GM18502 (cell line): ENCODE results near the gene SLC12A7.

Experiments
- ATAC-seq: cut with Tn5 transposase; IDR thresholded peaks from one replicate; pipeline ENCODE4 v1.9.1; 2021; ENCODE audit warnings: mild to moderate bottlenecking; ENCODE audit not compliant: unreplicated experiment, poor library complexity

SLC12A7 gene

GRCh38 chr5:1056611-1057484 is 55.0 kb downstream of the SLC12A7 start:
- no peak for ATAC-seq

DNA sequence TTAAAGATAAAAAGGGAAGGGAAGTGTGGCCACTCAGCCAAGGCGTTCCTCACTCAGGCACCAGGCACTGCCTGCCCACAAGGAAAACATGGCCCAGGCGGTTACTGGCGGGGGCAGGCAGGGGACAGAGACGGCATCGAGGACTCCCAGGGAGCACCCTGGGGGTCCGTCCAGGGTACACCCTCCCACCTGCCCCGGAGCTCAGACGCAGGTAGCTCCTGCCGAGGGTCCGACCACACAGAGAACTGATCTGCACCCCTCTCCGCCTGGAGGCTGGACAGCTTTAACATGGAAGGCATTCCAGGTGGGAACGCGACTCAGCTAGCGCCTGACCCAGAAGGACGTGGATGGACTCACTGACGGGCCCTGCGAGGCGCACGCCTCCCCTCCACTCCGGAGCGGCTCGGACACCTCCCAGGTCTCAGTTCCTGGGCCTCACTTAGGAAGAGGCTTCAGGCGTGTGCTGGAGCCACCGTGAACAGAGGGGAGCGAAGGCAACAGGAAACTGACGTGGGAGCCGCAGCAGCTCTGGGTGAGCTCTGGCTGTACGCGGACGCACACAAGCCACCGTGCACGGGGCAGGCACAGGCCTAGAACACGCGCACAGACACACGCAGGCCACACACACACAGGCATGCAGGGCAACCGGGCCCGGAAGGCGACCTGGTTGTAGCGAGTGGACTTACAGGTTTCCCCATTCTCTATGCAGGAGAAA is 55.8 kb downstream of the SLC12A7 start:
- no peak for ATAC-seq

DNA sequence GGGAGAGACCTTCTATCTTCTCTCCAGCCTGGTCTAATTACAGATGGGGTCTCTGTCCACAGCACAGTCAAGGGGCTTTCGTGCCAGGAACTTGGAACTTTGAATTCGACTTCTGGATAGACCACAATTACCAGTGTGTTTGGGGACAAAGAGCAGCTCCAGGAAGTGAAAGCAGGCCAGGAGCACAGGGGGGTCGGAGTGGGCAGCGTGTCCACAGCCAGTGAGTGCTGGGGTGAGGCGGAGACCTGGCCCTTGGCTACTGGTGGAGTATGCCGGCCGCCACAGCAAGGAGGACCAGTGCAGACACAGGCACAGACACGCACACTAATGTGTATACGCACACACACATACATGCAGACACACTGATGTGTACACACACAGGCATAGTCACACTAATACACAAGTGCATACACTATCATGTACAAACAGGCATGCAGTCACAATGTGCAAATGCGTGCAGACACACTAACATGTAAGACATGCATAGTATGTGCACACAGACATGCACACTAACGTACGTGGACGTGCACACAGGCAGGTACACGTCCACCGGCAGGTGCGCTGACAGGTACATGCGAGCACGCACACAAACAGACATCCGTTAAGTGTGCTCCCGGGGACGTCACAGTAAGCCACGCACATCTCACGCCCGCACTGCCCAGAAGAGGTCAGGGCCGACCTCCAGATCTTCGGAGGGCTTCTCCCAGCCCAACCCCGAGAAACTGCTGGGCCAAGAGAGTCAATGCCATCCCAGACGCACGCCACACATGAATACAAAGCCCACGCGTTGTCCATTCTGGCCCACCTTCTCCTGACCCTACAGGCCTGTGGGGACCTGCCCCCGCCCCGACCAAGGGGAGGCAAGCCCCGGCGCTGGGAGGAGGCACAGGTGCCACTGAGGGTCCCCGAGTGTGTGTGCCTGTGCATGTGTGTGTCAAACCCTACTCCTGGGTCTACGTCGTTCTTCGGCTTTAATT is 56.8 kb downstream of the SLC12A7 start:
- no peak for ATAC-seq

GRCh38 chr5:1054018-1054798 is 57.7 kb downstream of the SLC12A7 start:
- ATAC-seq = no peak

GRCh38 chr5:1053391-1054017 is 58.4 kb downstream of the SLC12A7 start:
- no peak for ATAC-seq

DNA sequence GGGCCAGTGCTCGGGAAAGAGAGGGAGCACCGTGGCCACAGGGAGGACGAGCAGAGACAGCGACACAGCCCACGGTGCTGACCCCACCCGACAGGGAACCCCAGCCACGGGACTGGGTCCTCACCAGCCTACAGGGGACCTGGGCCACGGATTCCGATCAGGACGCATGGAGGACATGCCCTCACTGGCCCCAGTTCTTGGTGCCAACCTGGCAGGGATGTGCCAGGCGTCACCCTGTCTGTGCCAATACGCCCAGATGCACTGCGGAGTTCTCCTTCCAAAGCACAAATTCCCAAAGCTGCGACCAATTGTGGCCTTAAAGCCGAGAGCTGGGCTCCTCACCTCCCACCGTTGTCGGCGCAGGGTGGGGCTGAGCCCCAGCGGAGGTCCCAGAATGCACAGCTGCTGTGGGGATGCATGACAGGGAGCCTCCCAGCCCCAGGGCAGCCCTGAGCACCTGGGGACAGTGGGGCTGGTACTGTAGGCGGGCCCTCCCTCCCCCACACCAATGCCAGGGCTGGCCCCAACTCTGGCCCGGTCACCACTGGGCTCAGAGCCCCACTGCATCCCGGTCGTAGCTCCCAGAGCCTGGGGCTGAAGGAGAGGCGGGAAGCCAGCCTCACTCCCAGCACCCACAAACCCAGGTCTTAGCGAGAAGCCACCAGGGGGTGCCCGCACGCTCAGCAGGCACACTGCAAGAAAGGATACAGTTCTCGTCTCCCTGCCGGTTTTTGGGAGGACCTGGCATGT is 59.0 kb downstream of the SLC12A7 start:
- ATAC-seq = no peak

DNA sequence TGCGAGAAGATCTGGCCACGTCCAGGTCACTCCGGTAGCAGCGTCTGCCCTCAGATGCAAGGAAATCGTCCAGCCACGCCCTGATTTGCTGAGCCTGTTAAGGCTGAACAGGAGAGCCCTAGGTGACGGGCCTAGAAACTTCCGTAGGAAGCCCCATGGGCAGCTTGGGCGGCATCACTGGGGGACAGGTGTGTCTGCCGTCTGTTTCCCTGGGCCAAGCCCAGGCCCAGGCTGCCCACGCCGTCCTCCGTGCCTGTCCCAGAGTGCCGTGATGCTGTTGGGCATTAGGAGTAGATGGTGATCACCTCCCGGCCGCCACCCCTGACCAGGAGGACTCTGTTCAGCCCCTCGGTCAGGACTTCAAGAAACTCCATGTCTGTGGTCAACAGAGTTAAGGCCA is 59.8 kb downstream of the SLC12A7 start:
- no peak for ATAC-seq

DNA sequence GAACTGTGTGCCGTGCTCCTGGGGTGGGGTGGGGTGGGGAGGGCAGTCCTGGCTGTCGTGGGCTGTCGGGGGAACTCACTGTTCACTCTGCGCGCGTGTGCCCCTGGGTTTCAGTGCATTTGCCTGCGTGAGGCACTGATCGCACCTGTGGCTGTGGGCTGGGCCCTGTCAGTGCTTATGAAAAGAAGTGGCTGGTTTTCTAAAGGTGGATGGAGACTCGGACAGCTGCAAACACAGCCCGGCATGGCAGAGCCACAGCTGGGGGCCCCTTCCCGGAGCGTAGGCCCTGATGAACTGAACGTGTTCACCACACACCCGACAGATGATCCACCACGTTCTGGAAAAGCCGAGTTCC is 60.5 kb downstream of the SLC12A7 start:
- no peak for ATAC-seq

- no peak for ATAC-seq
These were observed 61.2 kb downstream of the SLC12A7 start for GRCh38 chr5:1050423-1051365.

- no peak for ATAC-seq
These were observed 62.7 kb downstream of the SLC12A7 start for GRCh38 chr5:1048861-1049838.

DNA sequence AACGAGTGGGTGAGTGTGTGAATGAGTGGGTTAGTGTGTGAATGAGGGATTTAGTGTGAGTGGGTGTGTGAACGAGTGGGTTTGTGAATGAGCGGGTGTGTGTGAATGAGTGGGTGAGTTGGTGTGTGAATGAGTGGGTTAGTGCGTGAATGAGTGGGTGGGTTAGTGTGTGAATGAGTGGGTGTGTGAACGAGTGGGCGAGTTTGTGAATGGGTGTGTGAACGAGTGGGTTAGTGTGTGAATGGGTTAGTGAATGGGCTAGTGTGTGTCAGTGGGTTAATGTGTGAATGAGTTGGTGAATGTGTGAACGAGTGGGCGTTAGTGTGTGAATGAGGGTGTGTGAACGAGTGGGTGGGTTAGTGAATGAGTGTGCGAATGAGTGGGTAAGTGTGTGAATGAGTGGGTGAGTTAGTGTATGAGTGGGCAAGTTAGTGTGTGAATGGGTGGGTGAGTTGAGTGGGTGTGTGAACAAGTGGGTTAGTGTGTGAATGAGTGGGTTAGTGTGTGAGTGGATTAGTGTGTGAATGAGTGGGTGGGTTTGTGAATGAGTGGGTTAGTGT is 63.6 kb downstream of the SLC12A7 start:
- ATAC-seq = no peak

- ATAC-seq = no peak
These were observed 64.4 kb downstream of the SLC12A7 start for GRCh38 chr5:1047332-1047965.

GRCh38 chr5:1045960-1046560 is 65.8 kb downstream of the SLC12A7 start:
- no peak for ATAC-seq

GRCh38 chr5:1044117-1044516 is 67.7 kb downstream of the SLC12A7 start:
- ATAC-seq = no peak

GRCh38 chr5:1043327-1043726 is 68.5 kb downstream of the SLC12A7 start:
- ATAC-seq = no peak
